Measurements from ENCODE around the gene RDH16. TPM values are rescaled to one million over a fixed set of nuclear protein-coding genes. Genes with fewer than 3 reads are reported as not detected.

The RDH16 gene, protein sequence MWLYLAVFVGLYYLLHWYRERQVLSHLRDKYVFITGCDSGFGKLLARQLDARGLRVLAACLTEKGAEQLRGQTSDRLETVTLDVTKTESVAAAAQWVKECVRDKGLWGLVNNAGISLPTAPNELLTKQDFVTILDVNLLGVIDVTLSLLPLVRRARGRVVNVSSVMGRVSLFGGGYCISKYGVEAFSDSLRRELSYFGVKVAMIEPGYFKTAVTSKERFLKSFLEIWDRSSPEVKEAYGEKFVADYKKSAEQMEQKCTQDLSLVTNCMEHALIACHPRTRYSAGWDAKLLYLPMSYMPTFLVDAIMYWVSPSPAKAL
- 0.12 TPM for total RNA-seq
- long read RNA-seq, result 0 reads

DNA sequence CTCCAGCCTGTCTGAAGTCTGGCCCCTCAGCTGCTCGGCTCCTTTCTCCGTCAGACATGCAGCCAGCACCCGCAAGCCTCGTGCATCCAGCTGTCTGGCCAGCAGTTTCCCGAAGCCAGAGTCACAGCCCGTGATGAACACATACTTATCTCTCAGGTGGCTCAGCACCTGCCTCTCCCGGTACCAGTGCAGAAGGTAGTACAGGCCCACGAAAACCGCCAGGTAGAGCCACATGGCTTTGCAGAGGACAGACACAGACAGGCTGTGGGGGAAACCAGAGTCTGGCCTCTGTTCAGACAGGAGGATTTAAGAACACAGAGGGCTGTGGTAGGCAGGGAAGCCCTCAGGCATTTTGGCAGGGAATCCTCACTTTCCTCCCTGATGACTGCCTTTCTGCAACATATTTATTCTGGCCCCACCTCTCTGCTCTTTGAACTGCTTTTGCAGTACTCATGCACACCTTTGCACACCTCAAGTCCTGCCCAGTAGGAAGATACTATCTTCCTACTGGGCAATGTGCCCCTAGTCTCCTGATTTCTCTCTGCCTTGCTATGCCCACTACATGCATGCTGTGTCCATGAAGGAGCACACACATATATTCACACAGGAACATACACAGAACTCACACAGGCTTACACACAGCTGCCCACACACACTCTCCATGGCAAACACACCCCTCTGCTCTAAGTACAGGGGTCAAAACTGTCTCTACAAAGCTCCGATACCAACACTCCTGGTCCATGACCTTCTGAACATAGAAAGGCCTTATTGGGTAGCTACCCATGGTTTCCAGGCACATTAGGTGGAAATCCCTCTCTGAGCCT, at the start of gene RDH16:
TSS of gene RDH16 (minus strand) at position 380 of the 824 bp plus-strand sequence. CDS start at position 234, 146 bp downstream.
- DNase-seq (no peak), ATAC-seq (no peak)
- intact Hi-C loops (cut with micrococcal nuclease), result no loop called here

DNA sequence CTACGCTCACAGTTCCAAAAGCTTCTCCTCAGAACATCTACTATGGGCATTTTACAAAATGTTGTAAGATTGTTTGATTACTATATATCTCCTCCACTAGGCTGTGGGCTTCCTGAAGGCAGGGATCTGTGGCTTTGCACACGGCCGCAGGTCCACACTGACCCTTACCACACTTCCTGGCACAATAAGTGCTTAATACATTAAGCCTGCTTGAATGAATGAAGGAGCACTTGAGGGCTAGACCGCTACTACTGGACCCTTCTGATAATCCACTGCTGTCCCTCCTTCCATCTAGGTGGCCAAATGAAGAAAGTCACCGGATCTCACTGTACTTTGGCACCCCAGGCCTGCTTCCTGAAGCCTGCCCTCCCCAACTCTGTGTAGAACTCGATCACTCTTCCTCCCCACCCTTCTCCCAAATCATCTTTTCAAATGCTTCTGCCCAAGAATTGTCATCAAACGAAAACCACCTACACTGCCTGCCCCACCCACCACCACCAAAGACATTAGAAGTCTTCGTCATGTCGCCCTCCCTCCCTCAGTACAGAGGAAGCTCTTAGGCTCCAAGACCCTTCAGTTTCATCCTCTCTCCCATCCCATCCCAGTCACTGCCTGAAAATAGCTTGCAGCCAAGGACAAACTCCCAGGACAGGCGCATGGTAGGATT, 49.5 kb upstream of the RDH16 start:
- ATAC-seq (no peak), DNase-seq (no peak)
- intact Hi-C loops (cut with micrococcal nuclease), result loop anchor here (5.0 kb wide), 1 partner anchor 250 kb away; no protein-coding TSS in a partner anchor

- ATAC-seq, result peak; percentile 88
- intact Hi-C loops (cut with micrococcal nuclease), result loop anchor here (5.0 kb wide), 1 partner anchor 249 kb away; no protein-coding TSS in a partner anchor
- DNase-seq, result peak; percentile 82
These were observed 48.8 kb upstream of the RDH16 start, which contains the start of gene ZBTB39 for GRCh38 chr12:57005980-57006808. Gene ZBTB39, minus strand, starts transcription at chr12:57006546. Its CDS starts 1,629 bp downstream, at chr12:57004917.

DNA sequence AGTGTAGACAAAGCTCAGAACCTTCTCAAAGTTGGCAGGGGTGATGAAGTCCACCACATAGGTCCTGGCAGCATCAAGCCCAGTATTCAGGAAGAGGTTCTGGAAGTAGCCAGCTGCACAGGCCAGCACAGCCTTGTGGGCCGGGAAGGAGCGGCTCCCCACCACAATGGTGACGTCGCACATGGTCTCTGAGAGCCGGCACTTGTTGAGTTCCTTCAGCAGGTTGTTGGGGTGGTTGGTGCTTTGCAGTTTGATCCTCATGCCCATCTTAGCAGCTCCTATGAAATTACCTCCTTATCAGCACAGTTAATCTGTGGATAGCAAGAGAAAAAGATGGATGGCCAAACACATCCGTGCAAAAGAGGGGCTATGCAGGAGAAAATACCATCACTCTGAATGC, 47.2 kb upstream of the RDH16 start:
- no peak for ATAC-seq
- no peak for DNase-seq
- intact Hi-C loops (cut with micrococcal nuclease), result loop anchor here (5.0 kb wide), 1 partner anchor 247 kb away; no protein-coding TSS in a partner anchor

- DNase-seq (no peak), ATAC-seq (no peak)
- intact Hi-C loops (cut with micrococcal nuclease), result no loop called here
These were observed 46.0 kb upstream of the RDH16 start for GRCh38 chr12:57003395-57003794.

DNA sequence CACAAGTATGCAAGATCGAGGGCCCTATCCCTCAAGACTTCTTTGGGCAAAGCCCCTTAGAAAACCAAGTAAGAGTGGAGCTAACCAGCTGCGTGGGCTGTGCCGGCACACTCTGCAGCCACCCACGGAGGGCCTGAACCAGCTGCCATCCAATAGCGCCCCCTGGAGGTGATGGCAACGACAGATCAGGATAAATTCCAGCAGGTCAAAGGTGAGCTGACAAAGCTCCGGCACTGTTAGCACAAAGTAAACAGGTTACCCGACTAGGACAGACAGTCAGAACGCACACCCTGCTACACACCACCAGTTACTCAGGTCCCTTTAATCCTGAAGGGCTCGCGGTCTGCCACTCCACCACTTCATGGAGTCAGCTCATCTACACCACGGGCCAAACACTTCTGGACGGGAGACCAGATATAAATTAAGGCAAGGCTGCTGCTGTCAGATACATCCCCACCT, 44.1 kb upstream of the RDH16 start:
- DNase-seq (peak; percentile 71), ATAC-seq (peak; percentile 41)
- intact Hi-C loops (cut with micrococcal nuclease), result no loop called here

GRCh38 chr12:57000393-57000792, 43.0 kb upstream of the RDH16 start:
- intact Hi-C loops (cut with micrococcal nuclease), result no loop called here
- no peak for DNase-seq
- ATAC-seq, result no peak

DNA sequence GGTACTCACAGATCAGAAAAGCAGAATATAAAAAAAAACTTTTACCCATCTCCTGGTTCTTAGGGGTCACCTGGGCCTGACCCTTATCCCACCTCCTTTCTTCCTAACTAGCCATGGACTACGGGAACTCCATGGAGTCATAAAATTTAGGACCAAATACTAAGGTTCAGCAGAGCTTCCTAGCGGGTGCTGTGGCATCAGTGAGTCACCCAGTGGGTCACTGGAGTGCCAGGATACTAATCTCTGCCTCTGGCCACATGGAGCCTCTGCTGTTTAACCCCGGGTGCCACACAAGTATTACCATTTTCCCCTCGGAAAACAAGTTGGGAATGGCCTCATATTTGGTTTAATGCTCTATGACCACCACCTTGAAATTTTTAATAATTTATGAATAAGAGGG, 42.0 kb upstream of the RDH16 start:
- ATAC-seq, result no peak
- DNase-seq, result no peak
- intact Hi-C loops (cut with micrococcal nuclease), result no loop called here

DNA sequence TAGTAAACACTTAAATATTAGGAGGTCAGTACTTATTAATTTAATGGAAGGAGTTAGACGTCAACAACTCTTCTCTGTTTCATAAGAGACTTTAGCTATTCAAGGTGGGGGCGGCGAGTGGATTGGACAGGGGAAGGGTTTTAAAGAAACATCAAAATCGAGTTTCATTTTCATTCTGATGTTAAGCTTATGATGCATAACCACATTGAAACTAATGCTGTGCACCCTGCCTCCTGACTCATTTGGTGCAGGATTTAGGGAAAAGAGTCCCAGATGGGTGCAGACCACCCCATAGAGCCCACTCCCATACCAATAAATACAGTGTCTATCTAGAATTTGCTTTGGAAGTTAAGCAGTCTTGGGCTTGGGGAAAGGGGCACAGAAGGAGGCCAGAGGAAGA, 41.6 kb upstream of the RDH16 start:
- ATAC-seq, result no peak
- intact Hi-C loops (cut with micrococcal nuclease), result no loop called here
- no peak for DNase-seq

DNA sequence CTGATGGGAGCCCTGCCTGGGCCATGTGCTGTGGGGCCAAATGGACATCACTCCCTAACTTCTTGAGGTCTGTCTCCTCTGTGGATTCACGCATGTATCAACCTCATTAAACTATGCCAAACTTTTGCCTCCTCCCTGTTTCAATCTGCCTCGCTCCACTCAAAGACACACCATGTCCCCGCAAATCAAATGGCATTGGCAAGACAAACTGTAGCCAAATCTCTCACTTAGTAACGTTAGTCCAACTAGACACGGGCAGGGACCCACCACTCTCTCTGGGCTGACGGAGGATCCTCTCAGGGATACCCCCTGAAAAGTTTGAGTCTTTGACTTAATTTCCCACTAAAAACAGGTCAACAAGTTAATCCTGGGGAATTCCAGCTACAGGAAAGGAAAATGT, 40.9 kb upstream of the RDH16 start:
- DNase-seq, result no peak
- no peak for ATAC-seq
- intact Hi-C loops (cut with micrococcal nuclease), result no loop called here

DNA sequence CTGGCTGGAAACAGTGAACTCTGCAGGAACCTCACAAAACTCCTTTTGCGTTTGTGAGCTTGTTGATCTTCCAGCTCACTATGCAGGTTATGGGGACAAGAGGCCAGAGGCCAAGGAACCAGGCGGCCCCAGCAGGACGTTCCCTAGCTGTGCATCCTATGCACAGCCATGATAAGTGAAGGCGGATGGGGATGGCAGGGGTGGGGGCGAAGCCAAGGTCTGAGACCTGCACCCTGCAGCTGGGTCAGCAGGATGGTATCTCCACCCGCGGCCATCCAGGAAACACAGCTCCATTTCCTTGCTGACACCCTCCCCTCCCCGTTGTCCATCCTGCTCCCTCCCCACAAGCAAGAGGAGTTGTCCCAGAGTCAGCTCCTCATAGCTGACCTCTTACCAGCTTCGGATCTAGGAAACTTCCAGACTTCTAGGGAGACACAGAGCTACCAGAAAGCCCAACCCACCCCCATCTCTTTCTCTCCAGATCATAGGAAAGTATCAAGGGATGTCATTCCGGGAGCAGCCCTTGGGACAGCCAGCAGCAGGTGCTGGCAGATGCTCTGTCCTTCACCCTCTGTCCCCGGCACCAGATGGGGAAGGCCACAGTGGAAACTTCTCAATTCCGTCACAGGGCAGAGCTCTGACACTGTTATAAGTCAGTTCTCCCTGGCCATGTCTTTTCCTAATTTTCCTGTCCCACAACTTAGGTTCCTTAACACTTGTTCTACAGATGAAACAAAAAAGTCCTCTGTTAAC, 39.6 kb upstream of the RDH16 start:
- intact Hi-C loops (cut with micrococcal nuclease), result no loop called here
- ATAC-seq (no peak), DNase-seq (no peak)

- intact Hi-C loops (cut with micrococcal nuclease), result no loop called here
- ATAC-seq, result no peak
- DNase-seq, result no peak
These were observed 38.6 kb upstream of the RDH16 start for GRCh38 chr12:56995930-56996496.

- intact Hi-C loops (cut with micrococcal nuclease), result no loop called here
- DNase-seq (no peak), ATAC-seq (no peak)
These were observed 38.0 kb upstream of the RDH16 start for GRCh38 chr12:56995201-56995929.

GRCh38 chr12:56994231-56994746, 36.9 kb upstream of the RDH16 start:
- no peak for DNase-seq
- intact Hi-C loops (cut with micrococcal nuclease), result no loop called here
- no peak for ATAC-seq

GRCh38 chr12:56993346-56993745, 35.9 kb upstream of the RDH16 start:
- ATAC-seq (no peak), DNase-seq (no peak)
- intact Hi-C loops (cut with micrococcal nuclease), result no loop called here

GRCh38 chr12:56991319-56992246, 34.2 kb upstream of the RDH16 start:
- ATAC-seq (peak; percentile 45), DNase-seq (peak; percentile 60)
- intact Hi-C loops (cut with micrococcal nuclease), result no loop called here

All from left ventricle myocardium superior (tissue), 1 donor.